ENCODE data around the gene JPH3. TPM values are rescaled to one million over a fixed set of nuclear protein-coding genes. Genes with fewer than 3 reads are reported as not detected.

JPH3 gene
- total RNA-seq, 1 donor from 2014 or later = 0.16 TPM

- no peak for DNase-seq (ENCODE audit: low spot score)
Measured at GRCh38 chr16:87625241-87625797, 23.0 kb downstream of the JPH3 start.

- no peak for DNase-seq (ENCODE audit: low spot score)
Measured at GRCh38 chr16:87626401-87626800, 24.1 kb downstream of the JPH3 start.

GRCh38 chr16:87626905-87627304 lies 24.6 kb downstream of the JPH3 start:
- DNase-seq (ENCODE audit: low spot score) = no peak

- no peak for DNase-seq (ENCODE audit: low spot score)
Measured at GRCh38 chr16:87627542-87628245, 25.4 kb downstream of the JPH3 start.

GRCh38 chr16:87628246-87628923 lies 26.1 kb downstream of the JPH3 start:
- no peak for DNase-seq (ENCODE audit: low spot score)

DNA sequence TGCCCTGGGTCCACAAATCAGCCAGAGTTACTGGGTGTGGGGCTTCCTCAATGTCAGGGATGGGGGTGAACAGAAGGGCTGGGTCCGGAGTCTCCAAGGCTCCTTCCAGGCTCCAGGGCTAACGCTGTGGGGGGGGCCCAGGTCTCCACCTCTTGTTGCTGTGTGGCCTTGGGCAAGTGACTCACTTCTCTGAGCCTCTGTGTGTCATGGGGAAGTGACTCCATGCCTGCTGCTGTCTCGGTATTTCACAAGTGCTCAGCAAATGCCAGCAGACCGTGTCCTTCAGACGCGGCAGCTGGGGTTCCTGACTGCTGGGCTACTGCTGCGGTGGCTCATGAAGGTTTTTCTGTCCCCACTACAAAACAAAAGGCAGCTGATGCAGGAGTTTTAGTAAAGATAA lies 26.6 kb downstream of the JPH3 start:
- DNase-seq (ENCODE audit: low spot score) = no peak

- DNase-seq (ENCODE audit: low spot score) = no peak
Measured at GRCh38 chr16:87631067-87631466, 28.8 kb downstream of the JPH3 start.

DNA sequence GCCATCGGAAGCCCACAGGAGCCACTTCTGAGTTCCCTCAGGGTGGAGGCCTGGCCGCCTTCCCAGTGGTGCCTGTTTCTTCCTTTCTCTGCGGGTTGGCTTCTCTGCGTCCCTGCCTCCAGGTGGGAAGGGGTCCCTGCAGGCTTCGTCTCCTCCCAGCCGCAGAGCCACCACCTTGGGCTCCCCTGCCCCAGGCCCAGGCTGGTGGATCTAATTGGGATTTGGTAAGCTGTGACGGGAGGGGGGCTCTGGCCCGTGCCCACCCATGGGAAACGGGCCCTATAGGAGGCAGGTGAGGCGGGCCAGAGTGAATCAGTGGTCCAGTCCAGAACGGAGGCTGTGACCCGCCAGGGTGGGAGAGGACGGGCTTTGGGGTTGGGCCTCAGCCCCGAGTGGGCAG lies 32.1 kb downstream of the JPH3 start:
- DNase-seq (ENCODE audit: low spot score) = no peak

GRCh38 chr16:87635541-87636049 lies 33.3 kb downstream of the JPH3 start:
- no peak for DNase-seq (ENCODE audit: low spot score)

- DNase-seq (ENCODE audit: low spot score) = no peak
Measured at GRCh38 chr16:87636050-87636684, 33.9 kb downstream of the JPH3 start.

DNA sequence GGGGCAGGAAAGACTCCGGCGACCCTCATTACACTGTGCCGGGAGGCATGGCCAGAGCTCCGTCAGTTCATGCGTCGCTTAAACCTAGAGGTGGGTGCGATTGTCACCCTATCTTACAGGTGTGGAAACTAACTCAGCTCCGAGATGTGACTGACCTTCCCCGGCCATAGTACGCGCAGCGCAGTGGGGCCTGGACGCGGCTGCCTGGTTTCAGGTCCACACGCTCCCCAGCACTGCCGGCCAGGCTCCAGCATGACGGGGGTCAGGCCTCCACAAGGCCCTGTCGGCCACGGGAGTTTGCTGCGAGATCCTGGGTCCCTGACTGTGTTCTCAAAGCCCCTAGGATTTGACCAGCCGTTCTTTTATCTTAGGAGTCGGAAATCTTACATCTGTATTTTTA lies 34.4 kb downstream of the JPH3 start:
- DNase-seq (ENCODE audit: low spot score) = no peak

GRCh38 chr16:87637357-87637756 lies 35.0 kb downstream of the JPH3 start:
- no peak for DNase-seq (ENCODE audit: low spot score)

DNA sequence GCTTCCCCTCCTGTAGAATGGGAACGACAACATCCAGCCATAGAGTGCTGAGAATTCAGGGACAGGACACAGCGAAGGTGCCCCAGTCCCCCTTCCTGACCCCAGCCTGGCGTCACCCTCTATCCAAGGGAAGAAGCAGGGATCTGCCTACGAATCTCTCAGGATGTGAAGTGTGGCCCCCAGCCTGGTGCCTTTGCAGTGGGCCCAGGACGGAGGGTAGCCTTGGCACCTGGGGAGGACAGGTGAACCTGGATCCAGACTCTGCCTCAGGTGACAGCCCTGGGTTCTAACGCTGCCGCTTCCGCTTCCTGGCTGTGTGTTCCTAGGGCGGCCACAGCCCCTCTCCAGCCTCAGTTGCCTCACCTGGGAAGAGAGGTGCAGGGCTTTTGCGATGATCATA lies 36.4 kb downstream of the JPH3 start:
- DNase-seq (ENCODE audit: low spot score) = no peak

DNA sequence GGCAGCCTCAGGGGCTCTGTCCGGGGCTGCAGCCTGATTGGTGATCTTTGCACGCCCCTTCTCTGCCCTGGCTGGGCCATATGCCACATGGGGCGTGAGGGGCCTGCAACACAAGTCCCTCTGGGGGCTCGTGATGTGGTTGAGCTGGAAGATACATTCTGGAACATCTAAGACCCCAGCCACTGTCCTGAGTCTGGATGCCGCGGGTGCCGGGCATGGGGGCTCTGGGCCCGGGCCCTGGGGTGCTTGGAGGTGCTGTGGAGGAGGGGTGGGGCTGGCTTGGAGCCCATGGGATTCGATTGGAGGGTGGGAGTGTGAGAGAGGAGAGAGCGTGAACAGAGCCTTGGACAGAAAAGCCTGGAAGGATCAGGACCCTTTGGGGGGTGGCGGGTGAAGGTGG lies 39.4 kb downstream of the JPH3 start:
- DNase-seq (ENCODE audit: low spot score) = no peak

- DNase-seq (ENCODE audit: low spot score) = no peak
Measured at GRCh38 chr16:87642491-87642890, 40.2 kb downstream of the JPH3 start.

DNA sequence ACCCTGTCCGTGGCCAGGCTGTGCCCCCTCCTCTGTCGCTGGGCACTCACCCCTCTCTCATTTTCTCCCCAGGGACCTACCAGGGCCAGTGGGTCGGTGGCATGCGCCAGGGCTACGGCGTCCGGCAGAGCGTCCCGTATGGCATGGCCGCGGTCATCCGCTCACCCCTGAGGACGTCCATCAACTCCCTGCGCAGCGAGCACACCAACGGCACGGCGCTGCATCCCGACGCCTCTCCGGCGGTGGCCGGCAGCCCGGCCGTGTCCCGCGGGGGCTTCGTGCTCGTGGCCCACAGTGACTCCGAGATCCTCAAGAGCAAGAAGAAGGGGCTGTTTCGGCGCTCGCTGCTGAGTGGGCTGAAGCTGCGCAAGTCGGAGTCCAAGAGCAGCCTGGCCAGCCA lies 41.9 kb downstream of the JPH3 start:
- DNase-seq (ENCODE audit: low spot score) = no peak

- DNase-seq (ENCODE audit: low spot score) = no peak
Measured at GRCh38 chr16:87644596-87644995, 42.3 kb downstream of the JPH3 start.

GRCh38 chr16:87645802-87646201 lies 43.5 kb downstream of the JPH3 start:
- no peak for DNase-seq (ENCODE audit: low spot score)

DNA sequence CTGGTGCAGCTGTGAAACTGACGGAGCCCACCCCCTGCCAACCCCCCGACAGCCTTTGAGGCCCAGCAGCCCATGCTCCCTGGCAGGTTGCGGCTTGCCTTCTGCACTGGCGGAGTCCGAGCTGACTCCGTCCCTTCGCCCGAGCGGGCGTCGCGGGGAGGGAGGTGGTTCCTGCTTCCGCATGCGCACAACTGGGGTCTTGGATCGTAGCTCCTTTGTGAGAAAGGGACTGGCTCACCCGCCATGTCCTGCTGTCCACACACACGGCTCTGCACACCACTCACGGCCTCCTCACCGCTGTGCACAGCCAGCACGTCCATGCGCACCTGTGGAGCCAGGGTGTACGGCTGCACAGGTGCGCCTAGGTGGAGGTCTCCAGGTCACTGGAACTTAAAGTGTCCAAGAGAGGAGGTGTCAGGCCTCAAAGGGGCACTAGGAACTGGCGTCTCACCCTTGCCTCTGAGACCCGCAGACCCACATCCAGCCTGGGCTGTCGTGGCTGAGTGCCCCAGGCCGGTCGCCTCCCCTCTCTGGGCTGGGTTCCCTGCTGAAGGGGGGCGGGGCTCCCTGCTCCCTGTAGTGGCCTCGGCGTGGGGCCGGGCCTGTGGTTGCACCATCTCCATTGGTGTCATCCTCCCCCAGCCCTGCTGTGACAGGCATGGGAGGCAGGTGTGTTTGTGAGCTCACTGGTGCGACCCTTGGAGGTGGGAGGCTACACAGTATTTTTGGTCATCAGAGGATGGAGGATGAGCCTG lies 45.3 kb downstream of the JPH3 start:
- no peak for DNase-seq (ENCODE audit: low spot score)

GRCh38 chr16:87648236-87648635 lies 45.9 kb downstream of the JPH3 start:
- DNase-seq (ENCODE audit: low spot score) = no peak

Data from mesenteric fat pad (tissue), 1 donor.